Measurements from ENCODE around the gene TENM4. TPM values are rescaled to one million over a fixed set of nuclear protein-coding genes. Genes with fewer than 3 reads are reported as not detected.

TENM4 gene
- total and polyA plus RNA-seq, 2 of the 8 experiments (the other 6 are each of a cell fraction or from before 2014, with no cell fraction given), result 3.5 to 7.2 TPM

DNA sequence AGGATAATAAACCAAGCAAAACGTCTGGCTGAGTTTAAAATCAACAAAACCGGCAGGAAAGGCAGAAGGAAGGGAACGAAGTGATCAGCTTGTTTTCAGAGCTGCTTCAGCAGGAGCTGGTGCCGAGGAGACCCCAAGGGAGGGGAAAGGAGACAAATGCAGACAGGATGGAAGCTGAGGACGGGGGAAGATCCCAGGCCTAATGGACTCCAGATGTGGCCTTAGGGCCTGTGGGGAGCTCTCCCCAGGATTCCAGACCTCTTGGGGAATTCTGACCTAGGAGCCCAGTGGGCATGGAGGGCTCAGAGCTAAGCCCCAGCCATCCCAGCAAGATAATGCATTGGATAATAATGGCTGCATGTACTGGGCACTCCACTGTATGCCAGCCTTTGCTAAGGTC is 654.7 kb downstream of the TENM4 start (continued):
- TF ChIP-seq TBP (IDR thresholded peaks at IDR 0.05; ENCODE audit: low read depth, low read length), result no peak
- no peak for TF ChIP-seq RNF2 (IDR thresholded peaks at IDR 0.05; ENCODE audit: borderline replicate concordance, low read depth, low read length, missing control alignments, poor library complexity, severe bottlenecking)
- no peak for TF ChIP-seq RFX5 (IDR thresholded peaks at IDR 0.05; ENCODE audit: borderline replicate concordance, low read depth, low read length)
- TF ChIP-seq, protein P1, sequence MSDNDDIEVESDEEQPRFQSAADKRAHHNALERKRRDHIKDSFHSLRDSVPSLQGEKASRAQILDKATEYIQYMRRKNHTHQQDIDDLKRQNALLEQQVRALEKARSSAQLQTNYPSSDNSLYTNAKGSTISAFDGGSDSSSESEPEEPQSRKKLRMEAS (IDR thresholded peaks at IDR 0.05), result no peak
